HepG2 (cell line): Measurements from ENCODE around the gene VPS54. TPM values are rescaled to one million over a fixed set of nuclear protein-coding genes. Genes with fewer than 3 reads are reported as not detected.

Experiments used
- AKAP8 ChIP-seq: sonication (generic); formaldehyde crosslinking; IDR thresholded peaks from 2 replicates; pipeline ENCODE4 v1.5.1; 2020; ENCODE audit warnings: mild to moderate bottlenecking, missing genetic modification reagents
- BCL3 ChIP-seq: sonication (generic); formaldehyde crosslinking; IDR thresholded peaks from 2 replicates; pipeline ENCODE4 v1.5.1; 2020; ENCODE audit warnings: mild to moderate bottlenecking, missing genetic modification reagents, moderate library complexity
- CEBPG ChIP-seq: IDR thresholded peaks from 2 replicates; pipeline ENCODE4 v1.6.1; 2016
- CHD2 ChIP-seq: IDR thresholded peaks from 2 replicates; pipeline ENCODE4 v1.6.1; 2011; ENCODE audit warnings: low read depth, low read length, improper control_type of control experiment
- MAFK ChIP-seq, 2 experiments: IDR thresholded peaks in 1 of 2; conservative IDR thresholded peaks in 1 of 2; 2 replicates each; pipeline ENCODE4 v1.6.1; 2011; ENCODE audit warnings: improper control_type of control experiment in 2 of 2, low read length in 2 of 2
- MBD4 ChIP-seq: IDR thresholded peaks from 2 replicates; pipeline ENCODE4 v1.6.1; 2012; ENCODE audit warnings: low read length, inconsistent platforms, borderline replicate concordance
- MXD4 ChIP-seq: IDR thresholded peaks from 2 replicates; pipeline ENCODE4 v1.6.1; 2016; ENCODE audit warnings: mild to moderate bottlenecking, missing biosample characterization, missing genetic modification reagents
- NCOA5 ChIP-seq: sonication (generic); formaldehyde crosslinking; IDR thresholded peaks from 2 replicates; pipeline ENCODE4 v1.4.0; 2020; ENCODE audit warnings: missing genetic modification reagents
- NCOR1 ChIP-seq: fragments of 200-600 bp; sonication (generic); IDR thresholded peaks from 2 replicates; pipeline ENCODE4 v1.7.0; 2017; ENCODE audit warnings: antibody characterized with exemption, low read length, borderline replicate concordance
- NFE2L2 ChIP-seq: fragments of 150-350 bp; IDR thresholded peaks from 2 replicates; pipeline ENCODE4 v1.6.1; 2014; ENCODE audit warnings: low read length
- SALL1 ChIP-seq: sonication (generic); formaldehyde crosslinking; IDR thresholded peaks from 2 replicates; pipeline ENCODE4 v1.8.0; 2022; ENCODE audit warnings: mild to moderate bottlenecking, missing genetic modification reagents
- SIX1 ChIP-seq: sonication (generic); formaldehyde crosslinking; IDR thresholded peaks from 2 replicates; pipeline ENCODE4 v1.4.0; 2020; ENCODE audit warnings: missing genetic modification reagents, borderline replicate concordance
- SMC3 ChIP-seq: IDR thresholded peaks from 2 replicates; pipeline ENCODE4 v1.6.1; 2011; ENCODE audit warnings: low read length, improper control_type of control experiment
- SOX6 ChIP-seq, 2 experiments: fragments of 450-650 bp in 1 of 2; sonication (generic) in 1 of 2; formaldehyde crosslinking in 1 of 2; IDR thresholded peaks; 2 replicates each; pipeline versions ENCODE4 v1.4.0 to v1.6.1; 2017 to 2020; ENCODE audit warnings: antibody characterized with exemption in 1 of 2, mild to moderate bottlenecking in 1 of 2, missing genetic modification reagents in 1 of 2
- TCF7 ChIP-seq: sonication (generic); IDR thresholded peaks from 2 replicates; pipeline ENCODE4 v1.6.1; 2016; ENCODE audit warnings: antibody characterized with exemption, low read depth
- THRA ChIP-seq: sonication (generic); formaldehyde crosslinking; IDR thresholded peaks from 2 replicates; pipeline ENCODE4 v1.4.0; 2020; ENCODE audit warnings: missing genetic modification reagents, borderline replicate concordance
- YEATS2 ChIP-seq: sonication (generic); formaldehyde crosslinking; IDR thresholded peaks from 2 replicates; pipeline ENCODE4 v1.4.0; 2020; ENCODE audit warnings: missing genetic modification reagents, borderline replicate concordance
- ZNF24 ChIP-seq: fragments of 450-650 bp; IDR thresholded peaks from 2 replicates; pipeline ENCODE4 v1.6.1; 2017; ENCODE audit warnings: antibody characterized with exemption, mild to moderate bottlenecking
- ZNF512B ChIP-seq: sonication (generic); formaldehyde crosslinking; IDR thresholded peaks from 2 replicates; pipeline ENCODE4 v1.5.1; 2020; ENCODE audit warnings: missing genetic modification reagents, mild to moderate bottlenecking, borderline replicate concordance
- ZNF670 ChIP-seq: sonication (generic); formaldehyde crosslinking; IDR thresholded peaks from 2 replicates; pipeline ENCODE4 v1.8.0; 2022; ENCODE audit warnings: mild to moderate bottlenecking, missing genetic modification reagents, borderline replicate concordance
- ZNF740 ChIP-seq: sonication (generic); formaldehyde crosslinking; IDR thresholded peaks from 2 replicates; pipeline ENCODE4 v1.4.0; 2020; ENCODE audit warnings: missing genetic modification reagents
- polyA plus RNA-seq, 8 experiments: library from polyadenylated mRNA; depleted of rRNA in 3 of 8; stranded (reverse) in 7 of 8; unstranded in 1 of 8; fragments of >200 nt; fragmentation: Illumina TruSeq in 4 of 8; extraction: Trizol in 4 of 8; gene quantifications; 2 replicates each; pipeline versions ENCODE4 v1.2.1 to v1.2.3, GENCODE V29; 2011 to 2016; ENCODE audit warnings: low read depth in 4 of 8, missing spikeins in 1 of 8, mixed read lengths in 1 of 8; ENCODE audit not compliant: insufficient read depth in 1 of 8
- total RNA-seq, 5 experiments: library from RNA; depleted of rRNA; stranded (reverse); fragments of >200 nt; fragmentation: Illumina TruSeq; extraction: Trizol; gene quantifications; 2 replicates each; pipeline ENCODE4 v1.2.3, GENCODE V29; 2016; ENCODE audit warnings: low read depth in 1 of 5
- TF ChIP-seq, protein P1 (sequence below): IDR thresholded peaks from 2 replicates; pipeline ENCODE4 v1.6.1; 2016; ENCODE audit warnings: low read depth

The VPS54 gene
- total and polyA plus RNA-seq, 2 of the 13 experiments (the other 11 are each of a cell fraction or from before 2014, with no cell fraction given): 64.7 to 77.5 TPM

- TF ChIP-seq ZNF512B (CRISPR knock-in tag): no peak
- no peak for TF ChIP-seq NCOA5 (CRISPR knock-in tag)
- TF ChIP-seq ZNF670 (CRISPR knock-in tag): no peak
- TF ChIP-seq AKAP8 (CRISPR knock-in tag): no peak
- TF ChIP-seq SALL1: peak; percentile 83
- TF ChIP-seq, protein P1, sequence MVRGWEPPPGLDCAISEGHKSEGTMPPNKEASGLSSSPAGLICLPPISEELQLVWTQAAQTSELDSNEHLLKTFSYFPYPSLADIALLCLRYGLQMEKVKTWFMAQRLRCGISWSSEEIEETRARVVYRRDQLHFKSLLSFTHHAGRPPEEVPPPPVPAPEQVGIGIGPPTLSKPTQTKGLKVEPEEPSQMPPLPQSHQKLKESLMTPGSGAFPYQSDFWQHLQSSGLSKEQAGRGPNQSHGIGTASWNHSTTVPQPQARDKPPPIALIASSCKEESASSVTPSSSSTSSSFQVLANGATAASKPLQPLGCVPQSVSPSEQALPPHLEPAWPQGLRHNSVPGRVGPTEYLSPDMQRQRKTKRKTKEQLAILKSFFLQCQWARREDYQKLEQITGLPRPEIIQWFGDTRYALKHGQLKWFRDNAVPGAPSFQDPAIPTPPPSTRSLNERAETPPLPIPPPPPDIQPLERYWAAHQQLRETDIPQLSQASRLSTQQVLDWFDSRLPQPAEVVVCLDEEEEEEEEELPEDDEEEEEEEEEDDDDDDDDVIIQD (CRISPR knock-in tag): peak; percentile 42
- TF ChIP-seq SMC3: peak; percentile 1; the same call in 1 of the 2 replicates
- TF ChIP-seq SOX6 (IDR thresholded peaks at IDR 0.05): no peak
- TF ChIP-seq SOX6 (CRISPR knock-in tag; IDR thresholded peaks at IDR 0.05): peak; percentile 73; the same call in 1 of the 2 replicates
- TF ChIP-seq TCF7: peak; percentile 86
- TF ChIP-seq MXD4 (CRISPR knock-in tag): no peak
- peak; percentile 96 for TF ChIP-seq CEBPG (CRISPR knock-in tag)
- TF ChIP-seq THRA (CRISPR knock-in tag): peak; percentile 35; the same call in 1 of the 2 replicates
- no peak for TF ChIP-seq MAFK (conservative IDR thresholded peaks at IDR 0.05 in 1 of 2, IDR thresholded peaks at IDR 0.05 in 1 of 2; ENCODE audit: low read length in 2 of 2)
- no peak for TF ChIP-seq NFE2L2
- peak; percentile 88; the same call in 1 of the 2 replicates for TF ChIP-seq MBD4
- TF ChIP-seq CHD2: no peak
- TF ChIP-seq YEATS2 (CRISPR knock-in tag): no peak
- TF ChIP-seq ZNF740 (CRISPR knock-in tag): no peak
- 0 out of 2 replicates have a peak, but pooled peaks have one; percentile 63 for TF ChIP-seq BCL3 (CRISPR knock-in tag)
- TF ChIP-seq ZNF24: peak; percentile 7; the same call in 1 of the 2 replicates
- no peak for TF ChIP-seq NCOR1
- peak; percentile 91; the same call in 1 of the 2 replicates for TF ChIP-seq SIX1 (CRISPR knock-in tag)
Observed at GRCh38 chr2:63842149-63843061, 176.8 kb downstream of the VPS54 start (continued).
